Measurements from ENCODE around the gene SLC25A33. TPM values are rescaled to one million over a fixed set of nuclear protein-coding genes. Genes with fewer than 3 reads are reported as not detected.

Gene SLC25A33
- total RNA-seq, 1 donor from 2014 or later = 6.6 TPM

- H3K36me3 Mint-ChIP-seq (ENCODE audit: low read depth) = no peaks in the 10 kb centered on the region
- no peak overlapping the region for H3K27ac Mint-ChIP-seq (ENCODE audit: unreplicated experiment)
- no peak overlapping the region for H3K4me3 Mint-ChIP-seq (ENCODE audit: unreplicated experiment)
- no peak for TF ChIP-seq CTCF (IDR thresholded peaks at IDR 0.05)
- peaks cover 12% of the 10 kb centered on the region for H3K4me1 Mint-ChIP-seq (ENCODE audit: low read depth)
- H3K9me3 Mint-ChIP-seq (ENCODE audit: low read depth) = no peaks in the 10 kb centered on the region
- no peak for DNase-seq (ENCODE audit: low spot score)
- H3K27me3 Mint-ChIP-seq (ENCODE audit: low read depth) = peaks cover 2% of the 10 kb centered on the region
Observed at GRCh38 chr1:9495854-9496374, 43.4 kb upstream of the SLC25A33 start.

GRCh38 chr1:9500756-9501754 is 38.2 kb upstream of the SLC25A33 start:
- H3K9me3 Mint-ChIP-seq (ENCODE audit: low read depth) = no peaks in the 10 kb centered on the region
- no peaks in the 10 kb centered on the region for H3K4me1 Mint-ChIP-seq (ENCODE audit: low read depth)
- peaks cover 2% of the 10 kb centered on the region for H3K27me3 Mint-ChIP-seq (ENCODE audit: low read depth)
- no peak for DNase-seq (ENCODE audit: low spot score)
- no peak overlapping the region for H3K27ac Mint-ChIP-seq (ENCODE audit: unreplicated experiment)
- H3K4me3 Mint-ChIP-seq (ENCODE audit: unreplicated experiment) = no peak overlapping the region
- TF ChIP-seq CTCF (IDR thresholded peaks at IDR 0.05) = no peak
- H3K36me3 Mint-ChIP-seq (ENCODE audit: low read depth) = no peaks in the 10 kb centered on the region

GRCh38 chr1:9503001-9503675 is 36.1 kb upstream of the SLC25A33 start:
- TF ChIP-seq CTCF (IDR thresholded peaks at IDR 0.05) = no peak
- Mint-ChIP-seq H3K4me3 (ENCODE audit: unreplicated experiment) (no peak overlapping the region), H3K27ac (ENCODE audit: unreplicated experiment) (no peak overlapping the region), H3K27me3 (ENCODE audit: low read depth) (peaks cover 2% of the 10 kb centered on the region), H3K9me3 (ENCODE audit: low read depth) (no peaks in the 10 kb centered on the region), H3K36me3 (ENCODE audit: low read depth) (no peaks in the 10 kb centered on the region), H3K4me1 (ENCODE audit: low read depth) (no peaks in the 10 kb centered on the region)
- DNase-seq (ENCODE audit: low spot score) = no peak

- Mint-ChIP-seq H3K4me3 (ENCODE audit: unreplicated experiment) (no peak overlapping the region), H3K27ac (ENCODE audit: unreplicated experiment) (no peak overlapping the region), H3K27me3 (ENCODE audit: low read depth) (no peaks in the 10 kb centered on the region), H3K9me3 (ENCODE audit: low read depth) (no peaks in the 10 kb centered on the region), H3K4me1 (ENCODE audit: low read depth) (no peaks in the 10 kb centered on the region), H3K36me3 (ENCODE audit: low read depth) (peaks cover 2% of the 10 kb centered on the region)
- no peak for DNase-seq (ENCODE audit: low spot score)
- TF ChIP-seq CTCF (IDR thresholded peaks at IDR 0.05) = no peak
Observed at GRCh38 chr1:9505143-9505542, 34.1 kb upstream of the SLC25A33 start.

- Mint-ChIP-seq H3K27me3 (ENCODE audit: low read depth) (no peaks in the 10 kb centered on the region), H3K4me3 (ENCODE audit: unreplicated experiment) (no peak overlapping the region), H3K9me3 (ENCODE audit: low read depth) (no peaks in the 10 kb centered on the region), H3K36me3 (ENCODE audit: low read depth) (peaks cover 2% of the 10 kb centered on the region), H3K27ac (ENCODE audit: unreplicated experiment) (no peak overlapping the region), H3K4me1 (ENCODE audit: low read depth) (no peaks in the 10 kb centered on the region)
- no peak for DNase-seq (ENCODE audit: low spot score)
- TF ChIP-seq CTCF (IDR thresholded peaks at IDR 0.05) = no peak
Observed at GRCh38 chr1:9506901-9507300, 32.4 kb upstream of the SLC25A33 start.
